H1 (cell line): ENCODE data around the gene SORCS3. TPM values are rescaled to one million over a fixed set of nuclear protein-coding genes. Genes with fewer than 3 reads are reported as not detected.

Experiments used
- CTCF ChIA-PET: fragments of 300-600 bp; sonication (Branson Sonifier 250); formaldehyde crosslinking; loops from one replicate; lab custom pipeline; 2021; ENCODE audit not compliant: partially characterized antibody; lab: Charles Lee
- POLR2A ChIA-PET: fragments of 300-600 bp; sonication (Branson Sonifier 250); formaldehyde crosslinking; loops from one replicate; lab custom pipeline; 2021; ENCODE audit warnings: inconsistent platforms; ENCODE audit not compliant: partially characterized antibody; lab: Charles Lee
- DNase-seq, 2 experiments: peaks; one replicate each; pipeline versions ENCODE4 v3.0.0 to v3.0.0-alpha.2; 2010 to 2022; ENCODE audit warnings: low spot score in 2 of 2, low read depth in 1 of 2, mixed read lengths in 1 of 2
- FAIRE-seq: peaks from 2 replicates; lab custom pipeline; 2011; peaks lifted over from hg19 to GRCh38; lab: Jason Lieb, UNC
- H2AFZ ChIP-seq: 2 replicates; pipeline ENCODE4 v1.8.1; 2012; ENCODE audit warnings: low read length, inconsistent platforms
- H2AK5ac ChIP-seq: 2 replicates; pipeline ENCODE4 v1.6.1; 2013; ENCODE audit warnings: low read depth, low read length
- H2BK120ac ChIP-seq: replicated peaks from 2 replicates; pipeline ENCODE3; 2013; ENCODE audit warnings: low read depth, low read length, inconsistent platforms
- H2BK12ac ChIP-seq: 2 replicates; pipeline ENCODE4 v1.6.1; 2013; ENCODE audit warnings: low read depth, low read length
- H2BK15ac ChIP-seq: 2 replicates; pipeline ENCODE4 v1.6.1; 2013; ENCODE audit warnings: low read length
- H2BK20ac ChIP-seq: 2 replicates; pipeline ENCODE4 v1.6.1; 2013; ENCODE audit warnings: low read length
- H2BK5ac ChIP-seq: 2 replicates; pipeline ENCODE4 v1.6.1; 2013; ENCODE audit warnings: low read depth, low read length
- H3K14ac ChIP-seq: 2 replicates; pipeline ENCODE4 v1.6.1; 2013; ENCODE audit warnings: inconsistent platforms; ENCODE audit not compliant: insufficient read length
- H3K18ac ChIP-seq: 2 replicates; pipeline ENCODE4 v1.6.1; 2013; ENCODE audit warnings: low read length; ENCODE audit errors: extremely low read depth
- H3K23ac ChIP-seq: 2 replicates; pipeline ENCODE4 v1.6.1; 2013; ENCODE audit warnings: inconsistent platforms; ENCODE audit not compliant: insufficient read length
- H3K23me2 ChIP-seq: 2 replicates; pipeline ENCODE4 v1.6.1; 2013; ENCODE audit warnings: low read depth, low read length
- H3K27ac ChIP-seq: 2 replicates; pipeline ENCODE4 v1.6.1; 2011; ENCODE audit warnings: low read depth, low read length, inconsistent platforms
- H3K27me3 ChIP-seq, 4 experiments: replicated peaks in 1 of 4; 1 replicate in 1 of 4; 2 replicates in 3 of 4; pipeline versions ENCODE4 v1.6.1 to v1.8.1; 2011 to 2013; ENCODE audit warnings: low read length in 3 of 4, mild to moderate bottlenecking in 3 of 4, inconsistent platforms in 2 of 4, mixed read lengths in 2 of 4, moderate library complexity in 1 of 4; ENCODE audit not compliant: control insufficient read depth in 3 of 4, insufficient read depth in 3 of 4; ENCODE audit errors: extremely low read depth in 1 of 4
- H3K36me3 ChIP-seq, 4 experiments: 2 replicates each; pipeline versions ENCODE4 v1.6.1 to v1.8.1; 2011 to 2013; ENCODE audit warnings: mild to moderate bottlenecking in 4 of 4, low read length in 3 of 4, moderate library complexity in 2 of 4, control low read depth in 1 of 4, inconsistent platforms in 1 of 4; ENCODE audit not compliant: insufficient read depth in 4 of 4, control insufficient read depth in 2 of 4
- H3K4ac ChIP-seq: replicated peaks from 2 replicates; pipeline ENCODE3; 2013; ENCODE audit warnings: low read length, low read depth, mixed read lengths, inconsistent platforms; ENCODE audit not compliant: insufficient read length
- H3K4me1 ChIP-seq, 4 experiments: replicated peaks in 1 of 4; 1 replicate in 1 of 4; 2 replicates in 3 of 4; pipeline versions ENCODE4 v1.6.1 to v1.8.1; 2011 to 2013; ENCODE audit warnings: low read length in 3 of 4, inconsistent platforms in 2 of 4, mixed read lengths in 1 of 4; ENCODE audit not compliant: insufficient read depth in 4 of 4, control insufficient read depth in 3 of 4
- H3K4me2 ChIP-seq, 2 experiments: 2 replicates each; pipeline versions ENCODE4 v1.6.1 to v1.8.1; 2011 to 2013; ENCODE audit warnings: low read depth in 2 of 2, low read length in 2 of 2, control low read depth in 1 of 2, inconsistent platforms in 1 of 2, mild to moderate bottlenecking in 1 of 2; ENCODE audit not compliant: insufficient read depth in 1 of 2
- H3K4me3 ChIP-seq, 4 experiments: fragments of 200-600, 300-600 bp in 1 of 4; sonication (generic), shearing (Covaris generic), sonication (Bioruptor Twin) in 1 of 4; 2 replicates each; pipeline versions ENCODE4 v1.5.1 to v1.8.1; 2011 to 2016; ENCODE audit warnings: low read length in 4 of 4, low read depth in 3 of 4, control low read depth in 2 of 4, inconsistent platforms in 2 of 4, mild to moderate bottlenecking in 2 of 4, mixed read lengths in 1 of 4, moderate library complexity in 1 of 4; ENCODE audit not compliant: insufficient read depth in 2 of 4; ENCODE audit errors: extremely low read depth in 1 of 4
- H3K56ac ChIP-seq: replicated peaks from 2 replicates; pipeline ENCODE3; 2013; ENCODE audit warnings: low read depth, mild to moderate bottlenecking, mixed read lengths, low read length, inconsistent platforms; ENCODE audit not compliant: insufficient read length
- H3K79me1 ChIP-seq: 2 replicates; pipeline ENCODE4 v1.6.1; 2013; ENCODE audit warnings: low read depth, low read length, control low read depth
- H3K79me2 ChIP-seq, 2 experiments: 2 replicates each; pipeline versions ENCODE4 v1.6.1 to v1.8.1; 2012 to 2013; ENCODE audit warnings: low read length in 2 of 2, mild to moderate bottlenecking in 2 of 2, inconsistent platforms in 1 of 2; ENCODE audit not compliant: insufficient read depth in 2 of 2, control insufficient read depth in 1 of 2
- H3K9ac ChIP-seq, 4 experiments: replicated peaks in 1 of 4; 1 replicate in 1 of 4; 2 replicates in 3 of 4; pipeline versions ENCODE4 v1.6.1 to v1.8.1; 2011 to 2013; ENCODE audit warnings: low read depth in 3 of 4, low read length in 3 of 4, control low read depth in 2 of 4, mild to moderate bottlenecking in 2 of 4, moderate library complexity in 2 of 4, inconsistent platforms in 1 of 4; ENCODE audit errors: extremely low read depth in 1 of 4
- H3K9me3 ChIP-seq, 2 experiments: 2 replicates each; pipeline versions ENCODE4 v1.6.1 to v1.8.1; 2012 to 2013; ENCODE audit warnings: mild to moderate bottlenecking in 2 of 2, moderate library complexity in 2 of 2, control low read depth in 1 of 2, inconsistent platforms in 1 of 2, low read depth in 1 of 2, low read length in 1 of 2, mixed read lengths in 1 of 2; ENCODE audit not compliant: insufficient read depth in 2 of 2
- H4K20me1 ChIP-seq, 2 experiments: replicated peaks in 1 of 2; 2 replicates each; pipeline versions ENCODE3 to v1.8.1; 2011 to 2013; ENCODE audit warnings: inconsistent platforms in 2 of 2, low read length in 2 of 2, mild to moderate bottlenecking in 1 of 2; ENCODE audit not compliant: insufficient read depth in 2 of 2, control insufficient read depth in 1 of 2
- H4K5ac ChIP-seq: 2 replicates; pipeline ENCODE4 v1.6.1; 2013; ENCODE audit warnings: low read length, low read depth, mixed read lengths, inconsistent platforms; ENCODE audit not compliant: insufficient read length
- H4K8ac ChIP-seq: 2 replicates; pipeline ENCODE4 v1.8.0; 2013; ENCODE audit warnings: mild to moderate bottlenecking, moderate library complexity, low read length, inconsistent platforms; ENCODE audit not compliant: insufficient read depth; ENCODE audit errors: extremely low read depth
- H4K91ac ChIP-seq: replicated peaks from 2 replicates; pipeline ENCODE3; 2013; ENCODE audit warnings: low read length, mixed read lengths, inconsistent platforms; ENCODE audit not compliant: insufficient read length
- CBX5 ChIP-seq: fragments of 300-800, 300-1000 bp; sonication (generic); IDR thresholded peaks from 2 replicates; pipeline ENCODE4 v1.7.1; 2016; ENCODE audit warnings: antibody characterized with exemption, low read length, low read depth
- CREB1 ChIP-seq: IDR thresholded peaks from 2 replicates; pipeline ENCODE4 v1.6.1; 2012; ENCODE audit warnings: inconsistent platforms
- FOSL1 ChIP-seq: IDR thresholded peaks from 2 replicates; pipeline ENCODE4 v1.6.1; 2011; ENCODE audit warnings: mild to moderate bottlenecking, low read depth, low read length, moderate library complexity; ENCODE audit not compliant: insufficient read depth
- RBBP5 ChIP-seq: IDR thresholded peaks from 2 replicates; pipeline ENCODE4 v1.7.1; 2012; ENCODE audit warnings: low read depth, mild to moderate bottlenecking, inconsistent platforms, low read length, moderate library complexity, borderline replicate concordance
- RXRA ChIP-seq: IDR thresholded peaks from 2 replicates; pipeline ENCODE4 v1.6.1; 2011; ENCODE audit warnings: low read depth, mild to moderate bottlenecking, low read length, moderate library complexity; ENCODE audit not compliant: insufficient read depth
- SIN3A ChIP-seq, 2 experiments: IDR thresholded peaks in 1 of 2; conservative IDR thresholded peaks in 1 of 2; 2 replicates each; pipeline ENCODE4 v1.6.1; 2011 to 2012; ENCODE audit warnings: low read length in 2 of 2, improper control_type of control experiment in 1 of 2, low read depth in 1 of 2, mild to moderate bottlenecking in 1 of 2
- SP2 ChIP-seq: IDR thresholded peaks from 2 replicates; pipeline ENCODE4 v1.6.1; 2012; ENCODE audit warnings: mild to moderate bottlenecking, low read length, inconsistent platforms
- WGBS, 2 experiments: shearing (Covaris generic) in 1 of 2; methylation state at CpG; one replicate each; pipeline versions ENCODE4 v1.1.6 to v1.1.7; 2013 to 2015; ENCODE audit warnings: low lambda C conversion rate in 2 of 2, mixed read lengths in 2 of 2, inconsistent platforms in 1 of 2, low coverage in 1 of 2, missing lambda C conversion rate in 1 of 2; ENCODE audit not compliant: insufficient replicate concordance in 2 of 2, insufficient coverage in 1 of 2, insufficient read length in 1 of 2; ENCODE audit errors: extremely low coverage in 1 of 2, missing lambda C conversion rate in 1 of 2; 5-methylcytosine and 5-hydroxymethylcytosine counted together
- polyA plus RNA-seq, 7 experiments: library from polyadenylated mRNA; depleted of rRNA in 3 of 7; stranded (reverse) in 5 of 7; unstranded in 2 of 7; fragments of >200 nt in 5 of 7; fragments of 200-250 nt in 2 of 7; gene quantifications; 1 replicate in 5 of 7; 2 replicates in 1 of 7; 4 replicates in 1 of 7; pipeline versions ENCODE4 v1.2.1 to v1.2.3, GENCODE V29; 2011 to 2013; ENCODE audit warnings: missing spikeins in 2 of 7, mixed read lengths in 2 of 7
- total RNA-seq: library from RNA; stranded (reverse); fragmentation: NEBNext Ultra II Directional; extraction: Animal tissue kit (Norgen Biotek cat#: 25700); gene quantifications from 2 replicates; pipeline ENCODE4 v1.2.1, GENCODE V29; 2021

SORCS3 gene
- total and polyA plus RNA-seq, 2 of the 8 experiments (the other 6 are each of a cell fraction or from before 2014, with no cell fraction given) = 0.26 to 0.88 TPM

GRCh38 chr10:104646146-104646545, 5.1 kb downstream of the SORCS3 start:
- Histone ChIP-seq H4K91ac (no peak overlapping the region), H2BK5ac (no peak overlapping the region), H3K79me2 (no peaks in the 10 kb centered on the region), H3K14ac (no peak overlapping the region), H2BK120ac (no peak overlapping the region), H3K23ac (no peak overlapping the region), H3K79me1 (no peaks in the 10 kb centered on the region), H3K18ac (no peak overlapping the region), H3K23me2 (peaks cover 11% of the 10 kb centered on the region), H3K27me3 (peaks cover 11 to 32% (median 30%) of the 10 kb centered on the region in 4 experiments), H3K4ac (no peak overlapping the region), H4K8ac (no peak overlapping the region), H4K5ac (no peak overlapping the region), H3K56ac (no peak overlapping the region), H3K27ac (no peak overlapping the region), H4K20me1 (no peaks in the 10 kb centered on the region), H2AFZ (no peak overlapping the region), H3K4me2 (no peak overlapping the region), H2BK20ac (no peak overlapping the region), H2BK12ac (no peak overlapping the region), H3K9me3 (no peaks in the 10 kb centered on the region), H3K36me3 (no peaks in the 10 kb centered on the region; a peak in 1 of 8 replicates), H3K4me3 (no peak overlapping the region), H3K9ac (no peak overlapping the region), H2AK5ac (no peak overlapping the region), H3K4me1 (peaks cover 0 to 7% (median 2%) of the 10 kb centered on the region in 4 experiments; a peak in 2 of 7 replicates), H2BK15ac (no peak overlapping the region)
- 100% methylated on average over 1 of the region's 1 CpG; no CpG with 5 or more reads in 1 of the 2 experiments for WGBS, 2 experiments
- POLR2A ChIA-PET = no interaction called here
- CTCF ChIA-PET = interaction anchor here (0.9 to 3.9 kb wide), 2 partner anchors 278 to 418 kb away, joined by 3 to 16 read pairs; no protein-coding TSS in a partner anchor
- no peak for TF ChIP-seq CBX5
- no peak for TF ChIP-seq SP2
- no peak for TF ChIP-seq CREB1
- TF ChIP-seq SIN3A (conservative IDR thresholded peaks at IDR 0.05 in 1 of 2, IDR thresholded peaks at IDR 0.05 in 1 of 2; ENCODE audit: low read depth in 1 of 2, low read length in 2 of 2) = no peak
- no peak for TF ChIP-seq RXRA
- TF ChIP-seq RBBP5 = no peak
- TF ChIP-seq FOSL1 = no peak
- FAIRE-seq (no peak), DNase-seq (no peak)
